GM12892 (cell line): Measurements from ENCODE around the gene XPNPEP1.

Source experiments
- POLR2A ChIP-seq: IDR thresholded peaks from 2 replicates; pipeline ENCODE4 v1.6.1; 2011; ENCODE audit warnings: low read depth, low read length, control low read depth
- POLR2AphosphoS5 ChIP-seq: IDR thresholded peaks from 2 replicates; pipeline ENCODE4 v1.6.1; 2011; ENCODE audit warnings: low read depth, low read length, control low read depth

GRCh38 chr10:109862738-109863137 lies 60.6 kb downstream of the XPNPEP1 start:
- no peak for TF ChIP-seq POLR2A
- TF ChIP-seq POLR2AphosphoS5 = no peak
